ENCODE results near the gene APOC1.
"Not testable (repeated sequence)": the region's sequence is repeated elsewhere in the genome, so short reads cannot be mapped to it uniquely, and the experiment has no call there.

Gene APOC1

GRCh38 chr19:44914433-44915206 lies at the start of gene APOC1:
Gene APOC1 (plus strand): TSS chr19:44914608. CDS start chr19:44914892, 284 bp downstream.
- peak; percentile 74 for DNase-seq (ENCODE audit: low spot score)

DNA sequence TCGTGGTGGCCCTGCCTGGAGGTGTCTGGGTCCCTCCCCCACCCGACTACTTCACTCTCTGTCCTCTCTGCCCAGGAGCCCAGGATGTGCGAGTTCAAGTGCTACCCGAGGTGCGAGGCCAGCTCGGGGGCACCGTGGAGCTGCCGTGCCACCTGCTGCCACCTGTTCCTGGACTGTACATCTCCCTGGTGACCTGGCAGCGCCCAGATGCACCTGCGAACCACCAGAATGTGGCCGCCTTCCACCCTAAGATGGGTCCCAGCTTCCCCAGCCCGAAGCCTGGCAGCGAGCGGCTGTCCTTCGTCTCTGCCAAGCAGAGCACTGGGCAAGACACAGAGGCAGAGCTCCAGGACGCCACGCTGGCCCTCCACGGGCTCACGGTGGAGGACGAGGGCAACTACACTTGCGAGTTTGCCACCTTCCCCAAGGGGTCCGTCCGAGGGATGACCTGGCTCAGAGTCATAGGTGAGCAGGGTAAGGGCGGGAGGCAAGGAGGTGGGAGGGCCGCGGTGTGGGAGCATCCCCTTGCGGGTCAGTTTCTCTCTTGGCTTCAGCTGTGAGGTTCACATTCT lies 49.1 kb upstream of the APOC1 start:
- DNase-seq (ENCODE audit: low spot score), result no peak

- no peak for DNase-seq (ENCODE audit: low spot score)
Measured at GRCh38 chr19:44866664-44867063, 47.7 kb upstream of the APOC1 start.

- no peak for DNase-seq (ENCODE audit: low spot score)
Measured at GRCh38 chr19:44867578-44867977, 46.8 kb upstream of the APOC1 start.

- DNase-seq (ENCODE audit: low spot score), result no peak
Measured at GRCh38 chr19:44869733-44870470, 44.5 kb upstream of the APOC1 start.

- DNase-seq (ENCODE audit: low spot score), result no peak
Measured at GRCh38 chr19:44871809-44872208, 42.6 kb upstream of the APOC1 start.

- no peak for DNase-seq (ENCODE audit: low spot score)
Measured at GRCh38 chr19:44872661-44873060, 41.7 kb upstream of the APOC1 start.

- DNase-seq (ENCODE audit: low spot score), result no peak
Measured at GRCh38 chr19:44874317-44874716, 40.1 kb upstream of the APOC1 start.

GRCh38 chr19:44875666-44876451 lies 38.5 kb upstream of the APOC1 start:
- DNase-seq (ENCODE audit: low spot score), result no peak

- no peak for DNase-seq (ENCODE audit: low spot score)
Measured at GRCh38 chr19:44876930-44877535, 37.4 kb upstream of the APOC1 start.

DNA sequence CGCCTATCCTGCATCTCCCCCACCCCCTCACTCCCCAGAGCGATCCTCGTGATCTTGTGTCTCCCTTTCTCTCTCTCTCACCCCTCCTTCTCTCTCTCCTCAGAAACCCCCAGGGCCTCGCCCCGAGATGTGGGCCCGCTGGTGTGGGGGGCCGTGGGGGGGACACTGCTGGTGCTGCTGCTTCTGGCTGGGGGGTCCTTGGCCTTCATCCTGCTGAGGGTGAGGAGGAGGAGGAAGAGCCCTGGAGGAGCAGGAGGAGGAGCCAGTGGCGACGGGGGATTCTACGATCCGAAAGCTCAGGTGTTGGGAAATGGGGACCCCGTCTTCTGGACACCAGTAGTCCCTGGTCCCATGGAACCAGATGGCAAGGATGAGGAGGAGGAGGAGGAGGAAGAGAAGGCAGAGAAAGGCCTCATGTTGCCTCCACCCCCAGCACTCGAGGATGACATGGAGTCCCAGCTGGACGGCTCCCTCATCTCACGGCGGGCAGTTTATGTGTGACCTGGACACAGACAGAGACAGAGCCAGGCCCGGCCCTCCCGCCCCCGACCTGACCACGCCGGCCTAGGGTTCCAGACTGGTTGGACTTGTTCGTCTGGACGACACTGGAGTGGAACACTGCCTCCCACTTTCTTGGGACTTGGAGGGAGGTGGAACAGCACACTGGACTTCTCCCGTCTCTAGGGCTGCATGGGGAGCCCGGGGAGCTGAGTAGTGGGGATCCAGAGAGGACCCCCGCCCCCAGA lies 36.1 kb upstream of the APOC1 start:
- no peak for DNase-seq (ENCODE audit: low spot score)

GRCh38 chr19:44879309-44880065 lies 34.9 kb upstream of the APOC1 start:
- no peak for DNase-seq (ENCODE audit: low spot score)

DNA sequence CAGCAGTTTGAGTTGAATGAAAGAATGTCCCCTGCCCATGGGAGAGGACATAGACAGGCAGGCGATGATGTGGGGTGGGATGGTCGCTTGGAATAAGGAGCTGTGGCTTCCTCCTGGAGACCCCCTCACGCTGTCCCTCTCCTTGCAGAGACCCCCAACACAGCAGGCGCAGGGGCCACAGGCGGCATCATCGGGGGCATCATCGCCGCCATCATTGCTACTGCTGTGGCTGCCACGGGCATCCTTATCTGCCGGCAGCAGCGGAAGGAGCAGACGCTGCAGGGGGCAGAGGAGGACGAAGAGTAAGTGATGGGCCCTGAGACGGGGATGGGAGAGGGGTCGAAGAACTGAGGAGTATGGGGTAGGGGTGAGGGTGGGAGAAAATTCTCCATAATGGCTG lies 32.3 kb upstream of the APOC1 start:
- no peak for DNase-seq (ENCODE audit: low spot score)

DNA sequence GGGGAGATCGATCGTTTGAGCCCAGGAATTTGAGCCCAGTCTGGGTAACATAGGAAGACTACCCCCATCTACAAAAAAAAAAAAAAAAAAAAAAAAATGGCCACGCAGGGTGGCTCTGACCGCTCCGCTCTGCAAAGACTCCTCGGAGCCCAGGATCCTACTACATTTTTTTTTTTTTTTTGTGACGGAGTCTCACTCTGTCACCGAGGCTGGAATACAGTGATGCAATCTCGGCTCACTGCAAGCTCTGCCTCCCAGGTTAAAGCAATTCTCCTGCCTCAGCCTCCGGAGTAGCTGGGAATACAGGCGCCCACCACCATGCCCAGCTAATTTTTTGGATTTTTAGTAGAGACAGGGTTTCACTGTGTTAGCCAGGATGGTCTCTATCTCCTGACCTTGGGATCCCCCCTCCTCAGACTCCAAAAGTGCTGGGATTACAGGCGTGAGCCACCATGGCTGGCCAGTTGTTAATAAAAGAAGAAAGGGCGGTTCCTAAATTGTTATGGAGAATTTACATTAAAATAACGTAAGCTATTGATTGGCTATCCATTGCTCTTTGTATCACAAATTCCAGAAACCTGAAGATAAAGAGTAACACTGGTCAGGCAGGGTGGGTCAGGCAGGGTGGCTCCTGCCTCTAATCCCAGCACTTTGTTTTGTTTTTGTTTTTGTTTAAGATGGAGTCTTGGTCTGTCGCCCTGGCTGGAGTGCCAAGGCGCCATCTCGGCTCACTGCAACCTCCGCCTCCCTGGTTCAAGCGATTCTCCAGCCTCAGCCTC lies 31.6 kb upstream of the APOC1 start:
- not testable (repeated sequence) for DNase-seq (ENCODE audit: low spot score)

DNA sequence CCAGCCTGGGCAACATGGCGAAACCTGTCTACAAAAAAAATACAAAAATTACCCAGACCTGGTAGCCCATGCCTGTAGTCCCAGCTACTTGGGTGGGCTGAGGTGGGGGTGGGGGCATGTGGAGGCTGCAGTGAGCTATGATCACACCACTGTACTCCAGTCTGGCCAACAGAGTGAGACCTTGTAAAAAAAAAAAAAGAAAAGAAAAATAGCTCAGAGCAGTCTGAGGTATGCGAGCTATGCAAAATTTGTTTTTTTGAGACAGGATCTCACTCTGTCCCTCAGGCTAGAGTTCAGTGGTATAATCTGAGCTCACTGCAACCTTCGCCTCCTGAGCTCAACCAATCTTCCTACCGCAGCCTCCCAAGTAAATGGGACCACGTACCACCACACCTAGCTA lies 30.5 kb upstream of the APOC1 start:
- DNase-seq (ENCODE audit: low spot score), result no peak

- DNase-seq (ENCODE audit: low spot score), result no peak
Measured at GRCh38 chr19:44884566-44884965, 29.8 kb upstream of the APOC1 start.

GRCh38 chr19:44886141-44886540 lies 28.3 kb upstream of the APOC1 start:
- DNase-seq (ENCODE audit: low spot score), result no peak

DNA sequence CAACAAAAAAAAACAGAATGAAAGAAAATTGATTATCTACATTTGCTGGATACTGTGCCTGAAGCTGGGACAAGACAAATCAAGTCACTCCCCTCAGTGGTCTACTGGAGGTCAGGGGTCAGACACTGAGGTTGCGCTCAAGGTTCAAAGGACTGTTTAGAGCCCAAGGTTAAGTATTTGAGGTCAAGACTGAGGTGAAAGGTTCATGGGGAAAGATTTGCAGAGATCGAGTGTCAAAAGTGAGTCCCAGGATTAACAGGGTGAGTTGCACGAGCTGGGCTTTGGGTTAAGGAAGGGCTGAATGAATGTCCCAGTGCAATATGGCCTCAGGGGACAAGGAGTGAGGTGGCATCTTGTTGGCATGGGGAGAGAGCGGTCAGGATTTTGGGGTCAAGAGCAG lies 26.8 kb upstream of the APOC1 start:
- DNase-seq (ENCODE audit: low spot score), result no peak

DNA sequence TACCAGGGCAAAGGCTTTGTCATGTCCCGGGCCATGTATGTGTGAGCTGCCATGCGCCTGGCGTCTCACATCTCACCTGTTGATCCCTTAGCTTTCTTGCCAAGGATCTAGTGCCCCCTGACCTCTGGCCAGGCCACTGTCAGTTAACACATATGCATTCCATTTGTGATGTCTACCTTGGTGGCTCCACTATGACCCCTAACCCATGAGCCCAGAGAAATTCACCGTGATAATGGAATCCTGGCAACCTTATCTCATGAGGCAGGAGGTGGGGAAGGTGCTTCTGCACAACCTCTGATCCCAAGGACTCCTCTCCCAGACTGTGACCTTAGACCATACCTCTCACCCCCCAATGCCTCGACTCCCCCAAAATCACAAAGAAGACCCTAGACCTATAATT lies 26.1 kb upstream of the APOC1 start:
- DNase-seq (ENCODE audit: low spot score), result not testable (repeated sequence)
